ENCODE data around the gene MLLT3.

The MLLT3 gene

GRCh38 chr9:20403346-20403745 lies 219.0 kb downstream of the MLLT3 start:
- peaks cover 17% of the 10 kb centered on the region for H3K4me1 Mint-ChIP-seq
- H3K27ac Mint-ChIP-seq, result no peak overlapping the region
- no peak overlapping the region for H3K4me3 Mint-ChIP-seq
- H3K36me3 Mint-ChIP-seq (ENCODE audit: low read depth), result peaks cover 11% of the 10 kb centered on the region
- H3K27me3 Mint-ChIP-seq (ENCODE audit: low read depth), result no peaks in the 10 kb centered on the region
- TF ChIP-seq CTCF (IDR thresholded peaks at IDR 0.05; ENCODE audit: unreplicated experiment in 3 of 3), result no peak
- H3K9me3 Mint-ChIP-seq, result no peaks in the 10 kb centered on the region

GRCh38 chr9:20402273-20402875 lies 219.9 kb downstream of the MLLT3 start:
- H3K4me1 Mint-ChIP-seq, result peaks cover 12% of the 10 kb centered on the region
- no peak overlapping the region for H3K4me3 Mint-ChIP-seq
- no peaks in the 10 kb centered on the region for H3K27me3 Mint-ChIP-seq (ENCODE audit: low read depth)
- no peak overlapping the region for H3K27ac Mint-ChIP-seq
- no peak for TF ChIP-seq CTCF (IDR thresholded peaks at IDR 0.05; ENCODE audit: unreplicated experiment in 3 of 3)
- no peaks in the 10 kb centered on the region for H3K9me3 Mint-ChIP-seq
- H3K36me3 Mint-ChIP-seq (ENCODE audit: low read depth), result peaks cover 11% of the 10 kb centered on the region

DNA sequence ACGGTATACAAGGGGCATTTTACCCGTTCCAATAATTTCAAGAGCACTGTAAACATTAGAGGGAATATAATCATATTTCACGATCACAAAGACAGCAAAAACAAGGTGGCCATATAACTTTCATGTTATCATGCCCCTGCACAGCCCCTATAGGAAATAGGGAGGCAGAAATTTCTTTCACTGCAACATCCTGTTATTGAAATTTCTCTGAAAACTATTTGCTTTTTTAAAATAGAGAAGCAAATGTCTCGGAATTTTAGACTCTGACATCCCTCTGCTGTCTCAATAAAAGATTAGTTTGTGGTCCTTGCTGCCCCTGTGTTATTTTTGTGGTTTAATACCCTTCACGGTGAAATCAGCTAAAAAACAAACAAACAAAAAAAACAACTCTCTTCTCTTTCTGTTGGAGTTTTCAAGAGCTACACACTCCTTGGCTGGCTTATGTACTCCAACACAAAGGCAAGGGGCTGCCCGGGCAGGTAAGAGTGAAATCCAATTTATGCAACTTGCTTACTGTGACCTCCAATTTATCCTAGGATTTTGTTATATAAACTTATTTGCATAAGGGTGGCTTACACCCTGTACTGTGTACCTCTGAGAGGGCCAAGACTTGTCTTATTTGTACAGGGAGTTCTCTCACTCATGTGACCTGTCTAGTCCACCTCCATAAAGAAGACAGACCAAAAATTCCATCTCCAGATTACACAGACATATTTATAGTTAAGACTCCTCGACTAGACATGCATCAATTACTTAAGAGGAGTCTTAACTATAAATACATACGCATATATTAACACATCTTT lies 223.6 kb downstream of the MLLT3 start:
- TF ChIP-seq CTCF (IDR thresholded peaks at IDR 0.05; ENCODE audit: unreplicated experiment in 3 of 3), result no peak
- no peaks in the 10 kb centered on the region for H3K9me3 Mint-ChIP-seq
- no peaks in the 10 kb centered on the region for H3K27me3 Mint-ChIP-seq (ENCODE audit: low read depth)
- peaks cover 16% of the 10 kb centered on the region for H3K4me1 Mint-ChIP-seq
- no peak overlapping the region for H3K4me3 Mint-ChIP-seq
- H3K36me3 Mint-ChIP-seq (ENCODE audit: low read depth), result peaks cover 7% of the 10 kb centered on the region
- H3K27ac Mint-ChIP-seq, result no peak overlapping the region

DNA sequence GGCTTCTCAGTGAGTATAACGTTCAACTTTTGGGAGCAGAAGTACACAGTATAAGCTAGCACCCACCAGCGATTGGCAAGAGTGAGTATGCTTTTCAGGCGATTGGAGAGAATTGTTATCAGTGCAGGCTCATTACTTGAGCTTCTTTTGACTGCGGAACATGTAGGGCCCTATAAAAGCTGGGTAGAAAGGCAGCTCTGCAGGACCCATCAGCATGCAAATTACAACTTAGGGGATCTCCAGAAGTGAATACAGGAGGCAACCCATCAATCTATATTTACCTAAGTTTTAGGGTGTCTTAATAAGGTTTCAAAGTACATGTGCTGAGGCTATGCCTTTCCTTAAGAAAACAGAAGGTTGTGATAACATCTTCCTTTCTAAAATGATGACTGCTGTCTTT lies 225.0 kb downstream of the MLLT3 start:
- H3K27ac Mint-ChIP-seq, result no peak overlapping the region
- H3K4me3 Mint-ChIP-seq, result no peak overlapping the region
- no peaks in the 10 kb centered on the region for H3K9me3 Mint-ChIP-seq
- no peaks in the 10 kb centered on the region for H3K27me3 Mint-ChIP-seq (ENCODE audit: low read depth)
- no peak for TF ChIP-seq CTCF (IDR thresholded peaks at IDR 0.05; ENCODE audit: unreplicated experiment in 3 of 3)
- H3K36me3 Mint-ChIP-seq (ENCODE audit: low read depth), result peaks cover 3% of the 10 kb centered on the region
- H3K4me1 Mint-ChIP-seq, result peaks cover 16% of the 10 kb centered on the region

DNA sequence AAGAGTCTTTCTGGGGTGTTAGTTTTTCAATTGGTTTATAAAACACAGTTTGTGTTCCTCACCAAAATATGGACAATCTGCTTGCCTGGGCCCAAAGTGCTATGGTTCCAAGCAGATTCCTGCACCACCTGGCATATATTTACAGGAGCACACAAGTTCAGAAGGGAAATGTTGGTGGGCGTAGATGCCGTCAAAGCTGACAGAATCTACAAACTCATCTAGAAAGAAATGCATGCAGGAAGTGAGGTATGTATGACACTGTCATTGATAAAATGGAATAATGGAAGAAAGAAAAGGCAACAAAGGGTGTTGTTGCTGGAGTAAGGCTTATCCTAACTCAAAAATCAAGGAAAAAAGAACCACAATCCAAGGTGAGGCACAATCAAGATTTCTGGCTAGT lies 225.8 kb downstream of the MLLT3 start:
- no peak for TF ChIP-seq CTCF (IDR thresholded peaks at IDR 0.05; ENCODE audit: unreplicated experiment in 3 of 3)

DNA sequence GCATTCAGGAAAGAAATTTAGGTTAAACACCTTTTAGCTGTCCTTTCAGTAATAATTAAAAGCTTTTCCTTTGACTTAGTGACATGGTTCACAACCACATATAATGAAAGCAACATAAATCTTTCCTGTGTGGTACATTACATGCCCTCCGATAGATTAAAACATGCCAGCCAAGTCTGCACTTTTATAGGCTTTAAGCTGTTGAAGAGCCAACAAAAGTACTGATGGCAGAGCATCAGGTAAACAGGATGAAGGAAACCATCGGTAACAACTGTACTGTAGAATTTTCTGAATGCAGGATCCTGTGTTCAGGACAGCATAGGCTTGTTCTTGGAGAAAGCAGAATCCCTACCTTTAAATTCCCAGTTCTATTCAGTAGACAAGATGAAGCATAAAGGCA lies 226.6 kb downstream of the MLLT3 start:
- Mint-ChIP-seq H3K27me3 (ENCODE audit: low read depth) (no peaks in the 10 kb centered on the region), H3K36me3 (ENCODE audit: low read depth) (peaks cover under 1% of the 10 kb centered on the region), H3K4me3 (no peak overlapping the region), H3K27ac (no peak overlapping the region), H3K9me3 (no peaks in the 10 kb centered on the region), H3K4me1 (peaks cover 22% of the 10 kb centered on the region)
- TF ChIP-seq CTCF (IDR thresholded peaks at IDR 0.05; ENCODE audit: unreplicated experiment in 3 of 3), result no peak

More for the DNA sequence above, 225.8 kb downstream of the MLLT3 start:
- peaks cover 22% of the 10 kb centered on the region for H3K4me1 Mint-ChIP-seq
- H3K4me3 Mint-ChIP-seq, result no peak overlapping the region
- H3K36me3 Mint-ChIP-seq (ENCODE audit: low read depth), result peaks cover 3% of the 10 kb centered on the region
- no peaks in the 10 kb centered on the region for H3K27me3 Mint-ChIP-seq (ENCODE audit: low read depth)
- H3K27ac Mint-ChIP-seq, result no peak overlapping the region
- no peaks in the 10 kb centered on the region for H3K9me3 Mint-ChIP-seq

All from nephron (organoid).